T-cell (primary cell): ENCODE data around the gene ZNF487. TPM values are rescaled to one million over a fixed set of nuclear protein-coding genes. Genes with fewer than 3 reads are reported as not detected.
"Not testable (repeated sequence)": the region's sequence is repeated elsewhere in the genome, so short reads cannot be mapped to it uniquely, and the experiment has no call there.

Experiments
- ATAC-seq, 4 experiments: fragments of 200-7000 bp in 3 of 4; fragments of 150-1000 bp in 1 of 4; cut with Tn5 transposase; replicated peaks in 1 of 4; 1 replicate in 3 of 4; 2 replicates in 1 of 4; pipeline ENCODE4 v1.10.0; 2021; ENCODE audit warnings: moderate library complexity in 3 of 4, mild to moderate bottlenecking in 2 of 4, moderate number of reproducible peaks in 1 of 4
- CTCF ChIA-PET, 2 donors: fragments of 300-600 bp; sonication (Branson Sonifier 250); formaldehyde crosslinking; loops; one replicate each; lab custom pipeline; 2022; ENCODE audit warnings: antibody characterized with exemption in 2 of 2; lab: Charles Lee
- POLR2A ChIA-PET, 2 donors: fragments of 300-600 bp; sonication (Branson Sonifier 250); formaldehyde crosslinking; loops; one replicate each; lab custom pipeline; 2022; ENCODE audit warnings: antibody characterized with exemption in 2 of 2; lab: Charles Lee
- DNase-seq, 35 experiments: peaks; one replicate each; pipeline versions ENCODE4 v3.0.0 to v3.0.0-alpha.2; 2013 to 2023
- H3K27ac ChIP-seq: one replicate; pipeline ENCODE4 v1.5.1; 2013; ENCODE audit warnings: low read length
- H3K27me3 ChIP-seq, 2 experiments: replicated peaks in 1 of 2; 1 replicate in 1 of 2; 2 replicates in 1 of 2; pipeline versions ENCODE4 v1.6.1 to v1.7.0; 2013; ENCODE audit warnings: low read length in 1 of 2, mixed read lengths in 1 of 2; ENCODE audit not compliant: control insufficient read depth in 2 of 2, insufficient read depth in 2 of 2; ENCODE audit errors: extremely low read depth in 1 of 2
- H3K36me3 ChIP-seq, 2 donors: 1 replicate in 1 of 2; 2 replicates in 1 of 2; pipeline versions ENCODE4 v1.6.1 to v1.7.0; 2013; ENCODE audit warnings: low read length in 1 of 2; ENCODE audit not compliant: control insufficient read depth in 2 of 2, insufficient read depth in 1 of 2; ENCODE audit errors: extremely low read depth in 1 of 2
- H3K4me1 ChIP-seq, 2 experiments: 1 replicate in 1 of 2; 2 replicates in 1 of 2; pipeline versions ENCODE4 v1.6.1 to v1.7.0; 2013; ENCODE audit warnings: low read length in 2 of 2, mixed read lengths in 1 of 2; ENCODE audit not compliant: insufficient read depth in 2 of 2, control insufficient read depth in 1 of 2; ENCODE audit errors: extremely low read depth in 1 of 2
- H3K4me3 ChIP-seq, 2 donors: 1 replicate in 1 of 2; 2 replicates in 1 of 2; pipeline versions ENCODE4 v1.5.1 to v1.7.0; 2013; ENCODE audit warnings: mild to moderate bottlenecking in 2 of 2, low read length in 1 of 2, moderate library complexity in 1 of 2; ENCODE audit not compliant: control insufficient read depth in 1 of 2; ENCODE audit errors: extremely low read depth in 1 of 2
- H3K9me3 ChIP-seq: 2 replicates; pipeline ENCODE4 v1.7.0; 2013
- H3K27ac Mint-ChIP-seq, 2 donors: one replicate each; pipeline ENCODE4 v1.8.0; 2020 to 2021; ENCODE audit warnings: mild to moderate bottlenecking in 2 of 2, mixed read lengths in 2 of 2
- H3K27me3 Mint-ChIP-seq, 2 donors: one replicate each; pipeline ENCODE4 v1.8.0; 2021 to 2022; ENCODE audit warnings: mixed read lengths in 2 of 2
- H3K36me3 Mint-ChIP-seq: one replicate; pipeline ENCODE4 v1.8.0; 2021; ENCODE audit warnings: mixed read lengths
- H3K4me1 Mint-ChIP-seq, 3 donors: one replicate each; pipeline ENCODE4 v1.8.0; 2020 to 2022; ENCODE audit warnings: mixed read lengths in 3 of 3, mild to moderate bottlenecking in 1 of 3
- H3K4me3 Mint-ChIP-seq, 3 donors: one replicate each; pipeline ENCODE4 v1.8.0; 2020 to 2022; ENCODE audit warnings: mild to moderate bottlenecking in 3 of 3, mixed read lengths in 3 of 3, moderate library complexity in 3 of 3
- H3K9me3 Mint-ChIP-seq, 3 donors: one replicate each; pipeline ENCODE4 v1.8.0; 2020 to 2022; ENCODE audit warnings: mixed read lengths in 3 of 3
- WGBS: methylation state at CpG from one replicate; pipeline ENCODE4 v1.1.5; 2013; ENCODE audit warnings: missing lambda C conversion rate; ENCODE audit not compliant: insufficient coverage; 5-methylcytosine and 5-hydroxymethylcytosine counted together
- total RNA-seq, 35 experiments: library from RNA in 6 of 35; stranded (reverse) in 6 of 35; fragments of 120-200 nt in 1 of 35; gene quantifications; one replicate each; pipeline versions ENCODE4 v1.2.1 to v1.2.4 and lab custom pipeline; 2013 to 2026

The ZNF487 gene
- total RNA-seq, 5 donors from 2014 or later (not counting 1 experiment from before 2014, with no cell fraction given): 3.2 to 8.5 (median 5.2) TPM

GRCh38 chr10:43456561-43456960, 19.6 kb downstream of the ZNF487 start:
- H3K27me3 ChIP-seq, CTCF ChIA-PET, H3K36me3 ChIP-seq, POLR2A ChIA-PET, DNase-seq, H3K9me3 Mint-ChIP-seq, H3K27me3 Mint-ChIP-seq, ATAC-seq, H3K36me3 Mint-ChIP-seq, H3K9me3 ChIP-seq: not testable (repeated sequence)
- Mint-ChIP-seq H3K4me3 (peak overlapping the region in 2 of 3 donors; percentile 96 to 97), H3K4me1 (peaks cover 55 to 59% (median 57%) of the 10 kb centered on the region in 3 donors), H3K27ac (peak overlapping the region; percentile 99)
- peak overlapping the region in 1 of 2 donors; percentile 51 for H3K4me3 ChIP-seq
- WGBS: 96% methylated on average over 11 of the region's 15 CpGs
- H3K27ac ChIP-seq: peak overlapping the region; percentile 94
- H3K4me1 ChIP-seq: peaks cover 34 to 53% of the 10 kb centered on the region in 2 experiments

- CTCF ChIA-PET: interaction anchor here in 1 of 2 donors (0.5 to 1.0 kb wide), 4 partner anchors 25 to 255 kb away, joined by 3 to 6 read pairs (median 3); no protein-coding TSS in a partner anchor
Observed at GRCh38 chr10:43458227-43458626, 21.3 kb downstream of the ZNF487 start.

GRCh38 chr10:43461950-43462349, 25.0 kb downstream of the ZNF487 start:
- DNase-seq (peak in 15 of 35 experiments; percentile 4 to 91 (median 29)), ATAC-seq (peak; percentile 57 to 87 (median 78))
- Mint-ChIP-seq H3K27me3 (no peaks in the 10 kb centered on the region), H3K4me3 (no peak overlapping the region), H3K4me1 (peaks cover 15 to 17% (median 16%) of the 10 kb centered on the region in 3 donors), H3K36me3 (no peaks in the 10 kb centered on the region), H3K27ac (no peak overlapping the region), H3K9me3 (no peaks in the 10 kb centered on the region)
- no peak overlapping the region for H3K27ac ChIP-seq
- no peaks in the 10 kb centered on the region for H3K9me3 ChIP-seq
- ChIA-PET POLR2A (no interaction called here), CTCF (interaction anchor here (0.6 to 1.5 kb wide), 10 partner anchors 69 to 260 kb away, joined by 3 to 6 read pairs (median 4); no protein-coding TSS in a partner anchor)
- H3K27me3 ChIP-seq: no peaks in the 10 kb centered on the region
- WGBS: 0% methylated on average over 1 of the region's 5 CpGs
- no peak overlapping the region for H3K4me3 ChIP-seq
- H3K36me3 ChIP-seq: no peaks in the 10 kb centered on the region
- peaks cover 0 to 8% of the 10 kb centered on the region in 2 experiments for H3K4me1 ChIP-seq

More at GRCh38 chr10:43458227-43458626, 21.3 kb downstream of the ZNF487 start:
- H3K36me3 Mint-ChIP-seq: no peaks in the 10 kb centered on the region
- no peak for DNase-seq
- H3K27ac Mint-ChIP-seq: peak overlapping the region; percentile 73 to 85
- Histone ChIP-seq H3K27me3 (no peaks in the 10 kb centered on the region), H3K9me3 (no peaks in the 10 kb centered on the region), H3K36me3 (no peaks in the 10 kb centered on the region), H3K4me3 (no peak overlapping the region), H3K4me1 (peaks cover 22 to 42% of the 10 kb centered on the region in 2 experiments), H3K27ac (no peak overlapping the region)
- H3K27me3 Mint-ChIP-seq: no peaks in the 10 kb centered on the region
- peak overlapping the region in 1 of 3 donors; percentile 4 for H3K4me3 Mint-ChIP-seq
- H3K4me1 Mint-ChIP-seq: peaks cover 45 to 48% (median 47%) of the 10 kb centered on the region in 3 donors
- POLR2A ChIA-PET: interaction anchor here in 1 of 2 donors (0.6 kb wide), 1 partner anchor 49 kb away, joined by 5 read pairs; the partner anchor contains the start of gene HNRNPF
- WGBS: 93% methylated on average over 3 of the region's 3 CpGs
- no peak for ATAC-seq
- no peaks in the 10 kb centered on the region for H3K9me3 Mint-ChIP-seq

GRCh38 chr10:43465086-43465735, 28.3 kb downstream of the ZNF487 start:
- H3K36me3 ChIP-seq, H3K36me3 Mint-ChIP-seq, H3K4me1 ChIP-seq, H3K4me3 Mint-ChIP-seq, ATAC-seq, H3K4me3 ChIP-seq, H3K9me3 ChIP-seq, H3K9me3 Mint-ChIP-seq, H3K27me3 ChIP-seq, H3K4me1 Mint-ChIP-seq, H3K27me3 Mint-ChIP-seq, CTCF ChIA-PET, POLR2A ChIA-PET, DNase-seq, H3K27ac ChIP-seq, H3K27ac Mint-ChIP-seq: not testable (repeated sequence)
- WGBS: 100% methylated on average over 4 of the region's 49 CpGs

- H3K27me3 Mint-ChIP-seq, H3K4me3 ChIP-seq, H3K36me3 Mint-ChIP-seq, H3K4me1 Mint-ChIP-seq, H3K27ac ChIP-seq, H3K36me3 ChIP-seq, POLR2A ChIA-PET, H3K4me1 ChIP-seq, H3K9me3 Mint-ChIP-seq, CTCF ChIA-PET, H3K4me3 Mint-ChIP-seq, ATAC-seq, DNase-seq, H3K27ac Mint-ChIP-seq, H3K27me3 ChIP-seq, H3K9me3 ChIP-seq: not testable (repeated sequence)
- 97% methylated on average over 22 of the region's 24 CpGs for WGBS
Observed at GRCh38 chr10:43465736-43466120, 28.8 kb downstream of the ZNF487 start.

- ATAC-seq (no peak), DNase-seq (no peak)
- ChIA-PET POLR2A (no interaction called here), CTCF (interaction anchor here (0.6 kb wide), 2 partner anchors 8 to 19 kb away, joined by 3 to 5 read pairs; no protein-coding TSS in a partner anchor)
- no peaks in the 10 kb centered on the region for H3K9me3 ChIP-seq
- Mint-ChIP-seq H3K27ac (no peak overlapping the region), H3K4me1 (no peaks in the 10 kb centered on the region), H3K4me3 (no peak overlapping the region), H3K36me3 (peaks cover 2% of the 10 kb centered on the region), H3K27me3 (no peaks in the 10 kb centered on the region), H3K9me3 (peaks cover 0 to 4% (median 0%) of the 10 kb centered on the region in 3 donors)
- no peaks in the 10 kb centered on the region for H3K4me1 ChIP-seq
- H3K4me3 ChIP-seq: no peak overlapping the region
- H3K36me3 ChIP-seq: no peaks in the 10 kb centered on the region
- 88% methylated on average over 12 of the region's 14 CpGs for WGBS
- H3K27ac ChIP-seq: no peak overlapping the region
- no peaks in the 10 kb centered on the region for H3K27me3 ChIP-seq
Observed at GRCh38 chr10:43471146-43471545, 34.2 kb downstream of the ZNF487 start.
